BE2C (cell line): ENCODE data around the gene PRKG1.
"Not testable (repeated sequence)": the region's sequence is repeated elsewhere in the genome, so short reads cannot be mapped to it uniquely, and the experiment has no call there.

ENCODE experiments used
- DNase-seq: peaks from one replicate; pipeline ENCODE4 v3.0.0-alpha.2; 2020
- H3K27me3 ChIP-seq: fragments of 250-450 bp; sonication (Bioruptor Pico); 2 replicates; pipeline ENCODE4 v1.5.1; 2020; ENCODE audit warnings: mild to moderate bottlenecking
- H3K36me3 ChIP-seq: fragments of 250-450 bp; sonication (Bioruptor Pico); 2 replicates; pipeline ENCODE4 v1.5.1; 2020; ENCODE audit warnings: mild to moderate bottlenecking
- H3K4me1 ChIP-seq: fragments of 250-450 bp; sonication (Bioruptor Pico); 2 replicates; pipeline ENCODE4 v1.5.1; 2020
- H3K4me3 ChIP-seq: 2 replicates; pipeline ENCODE4 v1.5.1; 2011; ENCODE audit warnings: low read depth, low read length
- H3K9me3 ChIP-seq: fragments of 250-450 bp; sonication (Bioruptor Pico); 2 replicates; pipeline ENCODE4 v1.5.1; 2020
- TF ChIP-seq, protein P1 (sequence below): IDR thresholded peaks from 2 replicates; pipeline ENCODE4 v1.5.1; 2012; ENCODE audit warnings: mild to moderate bottlenecking, low read depth, low read length

The PRKG1 gene

DNA sequence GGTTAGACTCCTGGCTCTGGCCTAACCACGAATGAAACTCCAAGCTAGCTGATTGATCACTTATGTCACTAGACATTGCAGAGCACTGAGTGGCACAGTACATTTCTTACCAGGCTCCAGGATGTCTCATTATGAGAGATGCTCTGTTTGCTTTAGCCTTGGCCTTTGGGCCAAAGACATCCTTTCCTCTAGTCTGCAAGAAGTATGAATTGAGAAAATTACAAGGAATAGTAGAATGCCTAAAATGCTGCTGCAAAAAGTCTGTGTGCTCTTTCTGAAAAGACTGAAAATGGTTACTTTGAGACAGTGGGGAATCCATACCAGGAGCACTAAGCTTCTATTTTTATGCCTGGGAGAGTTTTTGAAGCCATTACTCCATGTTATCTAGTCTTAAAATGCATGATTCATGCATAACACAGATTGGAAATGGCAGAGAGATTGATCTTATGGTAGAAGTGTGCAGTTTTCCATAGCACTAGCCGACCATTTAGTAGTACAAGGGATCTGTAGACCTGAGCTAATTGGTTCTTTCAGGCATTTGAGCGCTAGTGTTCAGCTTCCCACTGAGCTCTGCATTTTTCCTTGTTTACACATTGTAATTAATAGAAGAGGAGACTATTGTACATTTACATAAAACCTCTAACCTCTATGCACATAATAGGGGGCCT, 303.8 kb downstream of the PRKG1 start:
- H3K36me3 ChIP-seq: no peaks in the 10 kb centered on the region
- H3K9me3 ChIP-seq: no peaks in the 10 kb centered on the region
- TF ChIP-seq, protein P1, sequence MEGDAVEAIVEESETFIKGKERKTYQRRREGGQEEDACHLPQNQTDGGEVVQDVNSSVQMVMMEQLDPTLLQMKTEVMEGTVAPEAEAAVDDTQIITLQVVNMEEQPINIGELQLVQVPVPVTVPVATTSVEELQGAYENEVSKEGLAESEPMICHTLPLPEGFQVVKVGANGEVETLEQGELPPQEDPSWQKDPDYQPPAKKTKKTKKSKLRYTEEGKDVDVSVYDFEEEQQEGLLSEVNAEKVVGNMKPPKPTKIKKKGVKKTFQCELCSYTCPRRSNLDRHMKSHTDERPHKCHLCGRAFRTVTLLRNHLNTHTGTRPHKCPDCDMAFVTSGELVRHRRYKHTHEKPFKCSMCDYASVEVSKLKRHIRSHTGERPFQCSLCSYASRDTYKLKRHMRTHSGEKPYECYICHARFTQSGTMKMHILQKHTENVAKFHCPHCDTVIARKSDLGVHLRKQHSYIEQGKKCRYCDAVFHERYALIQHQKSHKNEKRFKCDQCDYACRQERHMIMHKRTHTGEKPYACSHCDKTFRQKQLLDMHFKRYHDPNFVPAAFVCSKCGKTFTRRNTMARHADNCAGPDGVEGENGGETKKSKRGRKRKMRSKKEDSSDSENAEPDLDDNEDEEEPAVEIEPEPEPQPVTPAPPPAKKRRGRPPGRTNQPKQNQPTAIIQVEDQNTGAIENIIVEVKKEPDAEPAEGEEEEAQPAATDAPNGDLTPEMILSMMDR: no peak
- no peak for DNase-seq
- no peak overlapping the region for H3K4me3 ChIP-seq
- H3K27me3 ChIP-seq: no peaks in the 10 kb centered on the region
- H3K4me1 ChIP-seq: no peaks in the 10 kb centered on the region

DNA sequence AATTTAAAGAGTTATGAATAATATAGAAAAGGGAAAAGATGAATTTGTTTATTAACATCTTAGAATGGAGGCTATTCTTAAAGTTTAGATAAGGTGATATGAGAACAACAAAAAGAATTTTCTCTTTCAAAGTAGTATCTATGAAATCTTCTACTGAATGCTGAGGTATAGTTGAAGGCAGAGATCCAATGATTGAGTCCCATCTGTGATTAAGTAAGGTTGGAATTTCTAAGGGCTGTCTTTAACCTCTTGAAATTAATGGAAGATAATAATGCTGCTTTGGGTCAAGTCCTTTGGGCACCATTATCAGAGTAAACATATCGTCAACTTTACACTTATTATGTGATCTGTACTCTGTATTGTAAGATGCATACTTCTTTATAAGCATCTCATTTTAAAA, 307.9 kb downstream of the PRKG1 start:
- Histone ChIP-seq H3K36me3 (no peaks in the 10 kb centered on the region), H3K9me3 (no peaks in the 10 kb centered on the region), H3K4me1 (no peaks in the 10 kb centered on the region), H3K4me3 (no peak overlapping the region), H3K27me3 (no peaks in the 10 kb centered on the region)
- no peak for DNase-seq
- TF ChIP-seq, protein P1: no peak

DNA sequence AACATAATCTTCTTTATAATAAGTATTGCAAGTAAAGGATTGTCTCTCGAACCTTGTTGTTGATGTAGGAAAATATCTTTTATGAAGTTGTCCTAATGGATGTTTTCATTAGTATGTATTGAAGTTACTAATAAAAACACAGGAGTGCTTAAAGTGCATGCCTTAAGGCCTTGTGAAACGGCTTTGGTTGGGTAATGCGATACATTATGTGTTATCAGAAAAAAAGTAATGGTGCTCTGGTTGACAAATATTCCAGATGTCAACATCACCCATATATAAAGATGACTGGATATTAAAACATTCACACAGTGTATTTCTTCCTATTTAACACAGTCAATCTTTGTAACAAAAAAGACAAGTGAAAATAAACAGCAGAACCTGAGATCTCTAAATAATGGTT, 310.7 kb downstream of the PRKG1 start:
- Histone ChIP-seq H3K9me3 (no peaks in the 10 kb centered on the region), H3K36me3 (no peaks in the 10 kb centered on the region), H3K4me3 (no peak overlapping the region), H3K4me1 (no peaks in the 10 kb centered on the region), H3K27me3 (no peaks in the 10 kb centered on the region)
- DNase-seq: no peak
- TF ChIP-seq, protein P1: no peak

DNA sequence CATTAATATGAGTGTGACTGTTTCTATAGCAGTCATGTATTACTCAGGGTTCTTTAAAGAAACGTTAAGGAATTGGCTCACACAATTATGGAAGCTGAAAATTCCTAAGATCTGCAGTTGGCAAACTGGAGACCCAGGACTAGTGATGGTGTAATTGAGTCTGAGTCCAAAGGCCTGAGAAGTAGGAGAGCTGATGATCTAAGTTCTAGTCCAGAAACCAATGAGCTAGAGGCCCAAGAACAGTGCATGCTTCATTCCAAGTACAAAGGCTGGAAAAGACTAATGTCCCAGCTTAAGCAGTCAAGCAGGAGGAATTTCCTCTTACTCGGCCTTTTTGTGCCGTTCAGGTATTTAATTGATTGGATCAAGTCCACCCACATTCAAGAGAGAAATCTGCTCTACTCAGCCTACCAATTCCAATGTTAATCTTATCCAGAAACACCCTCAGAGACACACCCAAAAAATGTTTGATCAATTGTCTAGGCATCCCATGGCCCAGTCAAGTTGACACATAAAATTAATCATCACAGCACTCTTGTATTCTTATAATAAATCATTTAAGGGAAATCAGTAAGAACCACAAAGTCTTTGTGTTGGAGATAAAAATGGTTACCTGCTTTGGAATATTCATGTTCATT, 312.1 kb downstream of the PRKG1 start:
- no peak overlapping the region for H3K4me3 ChIP-seq
- no peak for DNase-seq
- no peaks in the 10 kb centered on the region for H3K9me3 ChIP-seq
- TF ChIP-seq, protein P1: no peak
- H3K27me3 ChIP-seq: no peaks in the 10 kb centered on the region
- H3K36me3 ChIP-seq: no peaks in the 10 kb centered on the region
- H3K4me1 ChIP-seq: no peaks in the 10 kb centered on the region

DNA sequence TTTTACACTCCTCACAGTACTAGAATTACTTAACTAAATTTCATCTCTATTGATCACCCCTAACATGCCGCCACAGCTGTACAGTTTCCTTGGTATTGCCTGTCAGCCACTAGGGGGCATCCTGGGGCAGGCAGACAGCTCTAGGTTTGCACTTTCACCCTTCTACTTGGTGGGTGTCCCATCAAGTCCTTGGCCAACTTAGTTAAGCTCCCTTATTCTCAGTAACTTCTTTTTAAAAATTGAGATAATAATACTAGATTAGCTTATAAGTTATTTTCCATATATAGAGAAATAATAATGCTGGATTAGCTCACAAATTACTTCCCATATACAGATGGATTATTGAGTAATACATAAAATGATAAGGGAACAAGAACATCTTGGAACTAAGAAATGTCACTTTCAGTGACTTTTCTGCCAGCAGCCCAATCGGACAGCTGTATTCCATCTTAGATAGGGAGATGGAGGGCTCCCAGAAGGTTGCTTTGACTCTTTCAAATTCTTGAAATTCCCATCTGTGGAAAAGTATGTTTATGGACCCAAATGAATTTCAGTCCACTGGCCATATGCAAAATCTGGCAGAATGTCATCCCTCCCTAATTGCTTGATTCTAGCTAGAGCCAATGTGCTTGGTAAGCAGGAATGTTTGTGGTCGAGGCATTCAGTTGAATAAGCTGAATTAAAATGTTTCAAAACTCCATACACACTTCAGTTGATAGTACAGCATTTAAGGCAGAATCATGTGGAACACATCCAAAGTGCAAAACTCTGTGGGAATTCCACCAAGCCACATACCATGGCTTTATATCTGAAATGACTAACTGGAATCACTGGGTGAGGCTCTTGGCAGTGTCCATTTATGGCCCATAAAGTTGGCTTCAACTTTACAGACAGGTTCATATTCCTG, 315.4 kb downstream of the PRKG1 start:
- no peaks in the 10 kb centered on the region for H3K9me3 ChIP-seq
- H3K4me3 ChIP-seq: no peak overlapping the region
- no peaks in the 10 kb centered on the region for H3K4me1 ChIP-seq
- no peaks in the 10 kb centered on the region for H3K27me3 ChIP-seq
- DNase-seq: peak; percentile 68
- no peaks in the 10 kb centered on the region for H3K36me3 ChIP-seq
- TF ChIP-seq, protein P1: peak; percentile 95

DNA sequence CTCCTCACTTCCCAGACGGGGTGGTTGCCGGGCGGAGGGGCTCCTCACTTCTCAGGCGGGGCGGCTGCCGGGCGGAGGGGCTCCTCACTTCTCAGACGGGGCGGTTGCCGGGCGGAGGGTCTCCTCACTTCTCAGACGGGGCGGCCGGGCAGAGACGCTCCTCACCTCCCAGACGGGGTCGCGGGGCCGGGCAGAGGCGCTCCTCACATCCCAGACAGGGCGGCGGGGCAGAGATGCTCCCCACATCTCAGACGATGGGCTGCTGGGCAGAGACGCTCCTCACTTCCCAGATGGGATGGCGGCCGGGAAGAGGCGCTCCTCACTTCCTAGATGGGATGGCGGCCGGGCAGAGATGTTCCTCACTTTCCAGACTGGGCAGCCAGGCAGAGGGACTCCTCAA, 318.7 kb downstream of the PRKG1 start:
- H3K4me3 ChIP-seq, H3K27me3 ChIP-seq, DNase-seq, H3K4me1 ChIP-seq, H3K9me3 ChIP-seq, H3K36me3 ChIP-seq: not testable (repeated sequence)
